HepG2 (cell line): ENCODE results near the gene FBXW2. TPM values are rescaled to one million over a fixed set of nuclear protein-coding genes. Genes with fewer than 3 reads are reported as not detected.
A peak's percentile ranks its signal among the peaks of the same experiment; 100 is the strongest.

Source experiments
- CCDC6 ChIP-seq: sonication (generic); formaldehyde crosslinking; IDR thresholded peaks from 2 replicates; pipeline ENCODE4 v1.8.1; 2022; ENCODE audit warnings: mild to moderate bottlenecking, missing genetic modification reagents, moderate library complexity
- CREM ChIP-seq, 2 experiments: sonication (generic) in 1 of 2; formaldehyde crosslinking in 1 of 2; IDR thresholded peaks; 2 replicates each; pipeline versions ENCODE4 v1.4.0 to v1.6.1; 2016 to 2020; ENCODE audit warnings: antibody characterized with exemption in 1 of 2, mild to moderate bottlenecking in 1 of 2, missing genetic modification reagents in 1 of 2
- ELF4 ChIP-seq: sonication (generic); formaldehyde crosslinking; IDR thresholded peaks from 2 replicates; pipeline ENCODE4 v1.5.0; 2020; ENCODE audit warnings: missing genetic modification reagents, mild to moderate bottlenecking, moderate library complexity, borderline replicate concordance
- FUBP1 ChIP-seq: sonication (generic); formaldehyde crosslinking; IDR thresholded peaks from 2 replicates; pipeline ENCODE4 v1.5.1; 2020; ENCODE audit warnings: missing genetic modification reagents, mild to moderate bottlenecking, borderline replicate concordance
- HDAC1 ChIP-seq: sonication (generic); formaldehyde crosslinking; IDR thresholded peaks from 2 replicates; pipeline ENCODE4 v1.5.1; 2020; ENCODE audit warnings: mild to moderate bottlenecking, missing genetic modification reagents
- HHEX ChIP-seq: IDR thresholded peaks from 2 replicates; pipeline ENCODE4 v1.6.1; 2016; ENCODE audit warnings: control low read depth
- HNF4G ChIP-seq, 2 experiments: sonication (generic) in 1 of 2; formaldehyde crosslinking in 1 of 2; IDR thresholded peaks; 2 replicates each; pipeline versions ENCODE4 v1.4.0 to v1.6.1; 2011 to 2020; ENCODE audit warnings: borderline replicate concordance in 2 of 2, low read depth in 2 of 2, mild to moderate bottlenecking in 2 of 2, low read length in 1 of 2, missing genetic modification reagents in 1 of 2, moderate library complexity in 1 of 2
- HNRNPH1 ChIP-seq: fragments of 200-400 bp; formaldehyde crosslinking; optimal IDR thresholded peaks from 2 replicates; pipeline ENCODE3; 2017; ENCODE audit warnings: mild to moderate bottlenecking, low read depth, low read length
- KDM3A ChIP-seq: IDR thresholded peaks from 2 replicates; pipeline ENCODE4 v1.6.1; 2018; ENCODE audit warnings: low read depth, missing compliant biosample characterization
- KLF16 ChIP-seq, 2 experiments: sonication (generic) in 1 of 2; formaldehyde crosslinking in 1 of 2; IDR thresholded peaks; 2 replicates each; pipeline versions ENCODE4 v1.6.1 to v1.8.0; 2016 to 2023; ENCODE audit warnings: missing genetic modification reagents in 2 of 2, missing compliant biosample characterization in 1 of 2
- KMT2A ChIP-seq: sonication (generic); formaldehyde crosslinking; IDR thresholded peaks from 2 replicates; pipeline ENCODE4 v1.4.0; 2020; ENCODE audit warnings: missing genetic modification reagents
- KMT2B ChIP-seq: IDR thresholded peaks from 2 replicates; pipeline ENCODE4 v1.6.1; 2016; ENCODE audit warnings: missing genetic modification reagents, missing compliant biosample characterization
- MAF1 ChIP-seq: sonication (generic); formaldehyde crosslinking; IDR thresholded peaks from 2 replicates; pipeline ENCODE4 v1.5.0; 2020; ENCODE audit warnings: missing genetic modification reagents, borderline replicate concordance
- MNT ChIP-seq: fragments of 450-650 bp; IDR thresholded peaks from 2 replicates; pipeline ENCODE4 v1.6.1; 2016
- MTA1 ChIP-seq: sonication (generic); formaldehyde crosslinking; IDR thresholded peaks from 2 replicates; pipeline ENCODE4 v1.4.0; 2020; ENCODE audit warnings: missing genetic modification reagents, mild to moderate bottlenecking, borderline replicate concordance
- SMARCC2 ChIP-seq: fragments of 450-650 bp; IDR thresholded peaks from 2 replicates; pipeline ENCODE4 v1.6.1; 2017; ENCODE audit warnings: antibody characterized with exemption, mild to moderate bottlenecking
- ZBED4 ChIP-seq: sonication (generic); formaldehyde crosslinking; IDR thresholded peaks from 2 replicates; pipeline ENCODE4 v1.4.0; 2020; ENCODE audit warnings: missing genetic modification reagents, borderline replicate concordance
- ZNF205 ChIP-seq: IDR thresholded peaks from 2 replicates; pipeline ENCODE4 v1.6.1; 2018; ENCODE audit warnings: missing biosample characterization, missing genetic modification reagents
- ZNF275 ChIP-seq: sonication (generic); formaldehyde crosslinking; IDR thresholded peaks from 2 replicates; pipeline ENCODE4 v1.8.0; 2022; ENCODE audit warnings: missing genetic modification reagents, mild to moderate bottlenecking, inconsistent platforms, borderline replicate concordance
- ZNF292 ChIP-seq: sonication (generic); formaldehyde crosslinking; IDR thresholded peaks from 2 replicates; pipeline ENCODE4 v1.8.1; 2022; ENCODE audit warnings: mild to moderate bottlenecking, low read depth, missing genetic modification reagents, borderline replicate concordance
- ZNF501 ChIP-seq: sonication (generic); formaldehyde crosslinking; IDR thresholded peaks from 2 replicates; pipeline ENCODE4 v1.5.1; 2020; ENCODE audit warnings: mild to moderate bottlenecking, moderate library complexity, missing genetic modification reagents
- ZNF83 ChIP-seq: sonication (generic); formaldehyde crosslinking; IDR thresholded peaks from 2 replicates; pipeline ENCODE4 v1.4.0; 2020; ENCODE audit warnings: missing genetic modification reagents, mild to moderate bottlenecking, borderline replicate concordance
- polyA plus RNA-seq, 8 experiments: library from polyadenylated mRNA; depleted of rRNA in 3 of 8; stranded (reverse) in 7 of 8; unstranded in 1 of 8; fragments of >200 nt; fragmentation: Illumina TruSeq in 4 of 8; extraction: Trizol in 4 of 8; gene quantifications; 2 replicates each; pipeline versions ENCODE4 v1.2.1 to v1.2.3, GENCODE V29; 2011 to 2016; ENCODE audit warnings: low read depth in 4 of 8, missing spikeins in 1 of 8, mixed read lengths in 1 of 8; ENCODE audit not compliant: insufficient read depth in 1 of 8
- total RNA-seq, 5 experiments: library from RNA; depleted of rRNA; stranded (reverse); fragments of >200 nt; fragmentation: Illumina TruSeq; extraction: Trizol; gene quantifications; 2 replicates each; pipeline ENCODE4 v1.2.3, GENCODE V29; 2016; ENCODE audit warnings: low read depth in 1 of 5

The FBXW2 gene
- total and polyA plus RNA-seq, 2 of the 13 experiments (the other 11 are each of a cell fraction or from before 2014, with no cell fraction given), result 35.4 to 43.1 TPM

- TF ChIP-seq FUBP1 (CRISPR knock-in tag) (no peak), ZNF83 (CRISPR knock-in tag) (no peak), ZBED4 (CRISPR knock-in tag) (no peak), KDM3A (CRISPR knock-in tag) (no peak), ZNF275 (CRISPR knock-in tag) (no peak), CREM (IDR thresholded peaks at IDR 0.05) (peak; percentile 31; the same call in 1 of the 2 replicates), CREM (CRISPR knock-in tag; IDR thresholded peaks at IDR 0.05) (no peak), ZNF292 (CRISPR knock-in tag) (no peak), ELF4 (no peak), SMARCC2 (no peak), HDAC1 (CRISPR knock-in tag) (no peak), KMT2B (CRISPR knock-in tag) (no peak), HHEX (CRISPR knock-in tag) (no peak), MNT (no peak), HNRNPH1 (no peak), MAF1 (CRISPR knock-in tag) (no peak), KLF16 (CRISPR knock-in tag; IDR thresholded peaks at IDR 0.05) (peak in 1 of 2 experiments; percentile 46; a peak in 1 of 4 replicates), HNF4G (IDR thresholded peaks at IDR 0.05; ENCODE audit: borderline replicate concordance, low read depth, low read length) (no peak), HNF4G (CRISPR knock-in tag; IDR thresholded peaks at IDR 0.05; ENCODE audit: borderline replicate concordance, low read depth) (no peak), ZNF205 (CRISPR knock-in tag) (no peak), ZNF501 (CRISPR knock-in tag) (no peak), MTA1 (CRISPR knock-in tag) (no peak), KMT2A (no peak), CCDC6 (no peak)
Observed at GRCh38 chr9:120783602-120784047, 9.6 kb downstream of the FBXW2 start (continued).
